ENCODE measurements around the gene STK39.

DNA sequence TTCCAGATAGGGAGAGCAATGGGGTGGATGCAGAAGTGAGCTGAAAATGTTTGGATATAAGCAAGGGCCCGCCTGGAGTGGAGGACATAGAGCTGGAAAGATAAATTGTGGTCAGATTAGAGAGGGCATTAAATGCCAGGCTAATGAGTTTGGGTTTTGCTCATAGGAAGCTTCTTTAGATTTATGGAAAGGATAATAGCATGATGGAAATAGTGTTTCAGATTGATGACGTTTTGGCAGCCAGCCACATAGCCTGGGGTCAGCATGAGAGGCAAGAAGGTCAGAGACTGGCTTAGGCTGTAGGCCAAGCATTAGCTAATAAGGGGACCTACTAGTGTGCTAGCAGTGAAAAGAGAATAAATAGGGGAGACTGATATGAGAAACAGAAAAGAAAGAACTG lies 321.6 kb downstream of the STK39 start:
- TF ChIP-seq, protein P1, sequence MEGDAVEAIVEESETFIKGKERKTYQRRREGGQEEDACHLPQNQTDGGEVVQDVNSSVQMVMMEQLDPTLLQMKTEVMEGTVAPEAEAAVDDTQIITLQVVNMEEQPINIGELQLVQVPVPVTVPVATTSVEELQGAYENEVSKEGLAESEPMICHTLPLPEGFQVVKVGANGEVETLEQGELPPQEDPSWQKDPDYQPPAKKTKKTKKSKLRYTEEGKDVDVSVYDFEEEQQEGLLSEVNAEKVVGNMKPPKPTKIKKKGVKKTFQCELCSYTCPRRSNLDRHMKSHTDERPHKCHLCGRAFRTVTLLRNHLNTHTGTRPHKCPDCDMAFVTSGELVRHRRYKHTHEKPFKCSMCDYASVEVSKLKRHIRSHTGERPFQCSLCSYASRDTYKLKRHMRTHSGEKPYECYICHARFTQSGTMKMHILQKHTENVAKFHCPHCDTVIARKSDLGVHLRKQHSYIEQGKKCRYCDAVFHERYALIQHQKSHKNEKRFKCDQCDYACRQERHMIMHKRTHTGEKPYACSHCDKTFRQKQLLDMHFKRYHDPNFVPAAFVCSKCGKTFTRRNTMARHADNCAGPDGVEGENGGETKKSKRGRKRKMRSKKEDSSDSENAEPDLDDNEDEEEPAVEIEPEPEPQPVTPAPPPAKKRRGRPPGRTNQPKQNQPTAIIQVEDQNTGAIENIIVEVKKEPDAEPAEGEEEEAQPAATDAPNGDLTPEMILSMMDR (conservative IDR thresholded peaks at IDR 0.05; ENCODE audit: low read depth, low read length): no peak
- TF ChIP-seq EZH2 (IDR thresholded peaks at IDR 0.05; ENCODE audit: borderline replicate concordance, low read depth, low read length, poor library complexity, severe bottlenecking): no peak

All from A673 (cell line).